Esophagus (tissue), 2 donors: Measurements from ENCODE around the gene MYO5A. TPM values are rescaled to one million over a fixed set of nuclear protein-coding genes. Genes with fewer than 3 reads are reported as not detected.
A peak's percentile ranks its signal among the peaks of the same experiment; 100 is the strongest.

Experiments used
- H3K27ac ChIP-seq, 2 donors: one replicate each; pipeline ENCODE4 v1.5.1; 2013; ENCODE audit warnings: low read depth in 2 of 2, mild to moderate bottlenecking in 2 of 2, inconsistent platforms in 1 of 2, low read length in 1 of 2, moderate library complexity in 1 of 2
- H3K27me3 ChIP-seq, 2 donors: one replicate each; pipeline ENCODE4 v1.6.1; 2013; ENCODE audit warnings: low read length in 2 of 2, control low read depth in 1 of 2, mild to moderate bottlenecking in 1 of 2; ENCODE audit not compliant: insufficient read depth in 2 of 2, control insufficient read depth in 1 of 2
- H3K36me3 ChIP-seq, 2 donors: one replicate each; pipeline ENCODE4 v1.6.1; 2013; ENCODE audit warnings: low read length in 1 of 2; ENCODE audit not compliant: control insufficient read depth in 2 of 2, insufficient read depth in 2 of 2
- H3K4me1 ChIP-seq, 2 donors: one replicate each; pipeline ENCODE4 v1.6.1; 2013; ENCODE audit warnings: low read length in 1 of 2; ENCODE audit not compliant: control insufficient read depth in 2 of 2, insufficient read depth in 2 of 2
- H3K4me3 ChIP-seq, 2 donors: one replicate each; pipeline ENCODE4 v1.5.1; 2013; ENCODE audit warnings: low read length in 2 of 2, mild to moderate bottlenecking in 2 of 2, low read depth in 1 of 2, moderate library complexity in 1 of 2
- H3K9me3 ChIP-seq, 2 donors: one replicate each; pipeline ENCODE4 v1.6.1; 2013; ENCODE audit warnings: mild to moderate bottlenecking in 2 of 2, low read depth in 1 of 2, low read length in 1 of 2, moderate library complexity in 1 of 2; ENCODE audit not compliant: control insufficient read depth in 2 of 2, insufficient read depth in 1 of 2
- WGBS, 2 donors: extraction: QIAGEN DNeasy Blood & Tissue Kit; methylation state at CpG; one replicate each; pipeline ENCODE4 v1.1.7; 2013; 5-methylcytosine and 5-hydroxymethylcytosine counted together
- polyA plus RNA-seq, 2 donors: library from polyadenylated mRNA; stranded (reverse); fragments of 200-250 nt; gene quantifications; one replicate each; pipeline ENCODE4 v1.2.3, GENCODE V29; 2013
- donor health status: healthy with polysubstance abuse.
- donor health status: Bipolar disorder and iron deficiency.

The MYO5A gene
- polyA plus RNA-seq, 2 donors = 1.6 to 1.9 TPM

- Histone ChIP-seq H3K9me3 (no peaks in the 10 kb centered on the region), H3K4me3 (no peak overlapping the region), H3K4me1 (peaks cover 0 to 5% of the 10 kb centered on the region in 2 donors), H3K27ac (no peak overlapping the region), H3K27me3 (no peaks in the 10 kb centered on the region), H3K36me3 (peaks cover 0 to 5% of the 10 kb centered on the region in 2 donors)
- 46 to 78% methylated on average over 1 of the region's 1 CpG for WGBS, 2 donors
Observed at GRCh38 chr15:52306270-52306669, 222.4 kb downstream of the MYO5A start.

- Histone ChIP-seq H3K9me3 (no peaks in the 10 kb centered on the region), H3K4me1 (no peaks in the 10 kb centered on the region), H3K27me3 (no peaks in the 10 kb centered on the region), H3K36me3 (no peaks in the 10 kb centered on the region), H3K4me3 (no peak overlapping the region), H3K27ac (no peak overlapping the region)
- WGBS, 2 donors = 68 to 71% methylated on average over 3 of the region's 3 CpGs
Observed at GRCh38 chr15:52303093-52303772, 225.4 kb downstream of the MYO5A start.

GRCh38 chr15:52301265-52301847 is 227.3 kb downstream of the MYO5A start:
- Histone ChIP-seq H3K4me3 (no peak overlapping the region), H3K36me3 (no peaks in the 10 kb centered on the region), H3K9me3 (no peaks in the 10 kb centered on the region), H3K27me3 (no peaks in the 10 kb centered on the region), H3K27ac (no peak overlapping the region), H3K4me1 (no peaks in the 10 kb centered on the region)
- WGBS, 2 donors = 86% methylated on average over 2 of the region's 2 CpGs

GRCh38 chr15:52295421-52296001 is 233.2 kb downstream of the MYO5A start, which contains the start of gene MYO5C:
TSS of gene MYO5C (minus strand) at chr15:52295804. CDS start at chr15:52295636, 168 bp downstream.
- H3K9me3 ChIP-seq = no peaks in the 10 kb centered on the region
- no peaks in the 10 kb centered on the region for H3K36me3 ChIP-seq
- no peaks in the 10 kb centered on the region for H3K27me3 ChIP-seq
- 1 to 2% methylated on average over 46 to 65 of the region's 65 CpGs for WGBS, 2 donors
- peak within 1 kb of the TSS; percentile 72 to 74 for H3K27ac ChIP-seq
- H3K4me1 ChIP-seq = peaks cover 3 to 10% of the 10 kb centered on the region in 2 donors
- peak within 1 kb of the TSS; percentile 72 to 84 for H3K4me3 ChIP-seq

- peaks cover 3 to 10% of the 10 kb centered on the region in 2 donors for H3K4me1 ChIP-seq
Observed at GRCh38 chr15:52294881-52295420, 233.7 kb downstream of the MYO5A start.

GRCh38 chr15:52292780-52293392 is 235.8 kb downstream of the MYO5A start:
- no peak overlapping the region for H3K27ac ChIP-seq
- no peaks in the 10 kb centered on the region for H3K27me3 ChIP-seq
- no peaks in the 10 kb centered on the region for H3K9me3 ChIP-seq
- 73 to 75% methylated on average over 7 of the region's 7 CpGs for WGBS, 2 donors
- peaks cover 10 to 24% of the 10 kb centered on the region in 2 donors for H3K4me1 ChIP-seq
- H3K4me3 ChIP-seq = no peak overlapping the region
- no peaks in the 10 kb centered on the region for H3K36me3 ChIP-seq

More at GRCh38 chr15:52294881-52295420, 233.7 kb downstream of the MYO5A start:
- WGBS, 2 donors = 4 to 7% methylated on average over 27 to 32 of the region's 32 CpGs
- no peaks in the 10 kb centered on the region for H3K27me3 ChIP-seq
- H3K27ac ChIP-seq = peak overlapping the region; percentile 72 to 74
- H3K9me3 ChIP-seq = no peaks in the 10 kb centered on the region
- no peaks in the 10 kb centered on the region for H3K36me3 ChIP-seq
- H3K4me3 ChIP-seq = peak overlapping the region; percentile 72 to 84

GRCh38 chr15:52291204-52291603 is 237.5 kb downstream of the MYO5A start:
- Histone ChIP-seq H3K9me3 (no peaks in the 10 kb centered on the region), H3K36me3 (no peaks in the 10 kb centered on the region), H3K4me1 (peaks cover 10 to 24% of the 10 kb centered on the region in 2 donors), H3K27ac (peak overlapping the region; percentile 45 to 61), H3K27me3 (no peaks in the 10 kb centered on the region), H3K4me3 (no peak overlapping the region)
- 71 to 74% methylated on average over 4 of the region's 4 CpGs for WGBS, 2 donors

GRCh38 chr15:52290800-52291199 is 237.9 kb downstream of the MYO5A start:
- Histone ChIP-seq H3K4me1 (peaks cover 10 to 24% of the 10 kb centered on the region in 2 donors), H3K4me3 (no peak overlapping the region), H3K36me3 (no peaks in the 10 kb centered on the region), H3K27ac (peak overlapping the region; percentile 45 to 61), H3K9me3 (no peaks in the 10 kb centered on the region), H3K27me3 (no peaks in the 10 kb centered on the region)
- 78 to 79% methylated on average over 3 of the region's 3 CpGs for WGBS, 2 donors

GRCh38 chr15:52290329-52290728 is 238.4 kb downstream of the MYO5A start:
- H3K27ac ChIP-seq = peak overlapping the region; percentile 31 to 39
- 48 to 49% methylated on average over 4 of the region's 4 CpGs for WGBS, 2 donors
- no peaks in the 10 kb centered on the region for H3K27me3 ChIP-seq
- H3K4me3 ChIP-seq = no peak overlapping the region
- no peaks in the 10 kb centered on the region for H3K36me3 ChIP-seq
- peaks cover 10 to 24% of the 10 kb centered on the region in 2 donors for H3K4me1 ChIP-seq
- no peaks in the 10 kb centered on the region for H3K9me3 ChIP-seq
